ENCODE data around the gene SMIM9.

SMIM9 gene

DNA sequence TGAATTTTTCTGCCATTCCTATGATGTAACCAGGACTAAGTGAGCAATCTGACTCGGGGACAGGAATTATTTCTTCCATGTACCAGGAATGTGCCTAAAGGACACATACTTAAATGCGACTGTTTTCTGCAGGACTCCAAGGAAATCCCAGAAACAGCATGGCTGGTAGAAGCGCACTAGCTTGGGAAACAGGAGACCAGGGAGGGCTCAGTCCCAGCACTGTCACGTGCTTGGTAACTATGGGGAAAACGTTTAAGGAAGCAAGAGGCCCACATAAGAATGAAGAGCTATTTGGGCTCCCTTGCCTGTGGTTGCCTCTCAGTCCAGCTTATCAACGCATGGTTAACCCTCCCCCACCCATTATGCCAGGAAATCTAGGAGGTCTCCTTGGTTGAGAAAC, 48.7 kb downstream of the SMIM9 start:
- H3K4me1 ChIP-seq (ENCODE audit: control insufficient read depth in 5 of 5, insufficient read depth in 5 of 5, low read length in 5 of 5): no peaks in the 10 kb centered on the region
- H3K9me3 ChIP-seq (ENCODE audit: control insufficient read depth in 5 of 5, low read length in 5 of 5): no peaks in the 10 kb centered on the region
- H3K27me3 ChIP-seq (ENCODE audit: control insufficient read depth in 5 of 5, insufficient read depth in 4 of 5, low read length in 5 of 5): peaks cover 0 to 6% (median 2%) of the 10 kb centered on the region in 5 donors
- H3K36me3 ChIP-seq (ENCODE audit: control insufficient read depth in 5 of 5, insufficient read depth in 5 of 5, low read length in 5 of 5): peaks cover 0 to 23% (median 10%) of the 10 kb centered on the region in 5 donors
- H3K4me3 ChIP-seq (ENCODE audit: low read depth in 1 of 5, low read length in 5 of 5): no peak overlapping the region
- H3K9ac ChIP-seq (ENCODE audit: low read length in 5 of 5): no peak overlapping the region
- no peak overlapping the region for H3K27ac ChIP-seq (ENCODE audit: low read depth, low read length)

DNA sequence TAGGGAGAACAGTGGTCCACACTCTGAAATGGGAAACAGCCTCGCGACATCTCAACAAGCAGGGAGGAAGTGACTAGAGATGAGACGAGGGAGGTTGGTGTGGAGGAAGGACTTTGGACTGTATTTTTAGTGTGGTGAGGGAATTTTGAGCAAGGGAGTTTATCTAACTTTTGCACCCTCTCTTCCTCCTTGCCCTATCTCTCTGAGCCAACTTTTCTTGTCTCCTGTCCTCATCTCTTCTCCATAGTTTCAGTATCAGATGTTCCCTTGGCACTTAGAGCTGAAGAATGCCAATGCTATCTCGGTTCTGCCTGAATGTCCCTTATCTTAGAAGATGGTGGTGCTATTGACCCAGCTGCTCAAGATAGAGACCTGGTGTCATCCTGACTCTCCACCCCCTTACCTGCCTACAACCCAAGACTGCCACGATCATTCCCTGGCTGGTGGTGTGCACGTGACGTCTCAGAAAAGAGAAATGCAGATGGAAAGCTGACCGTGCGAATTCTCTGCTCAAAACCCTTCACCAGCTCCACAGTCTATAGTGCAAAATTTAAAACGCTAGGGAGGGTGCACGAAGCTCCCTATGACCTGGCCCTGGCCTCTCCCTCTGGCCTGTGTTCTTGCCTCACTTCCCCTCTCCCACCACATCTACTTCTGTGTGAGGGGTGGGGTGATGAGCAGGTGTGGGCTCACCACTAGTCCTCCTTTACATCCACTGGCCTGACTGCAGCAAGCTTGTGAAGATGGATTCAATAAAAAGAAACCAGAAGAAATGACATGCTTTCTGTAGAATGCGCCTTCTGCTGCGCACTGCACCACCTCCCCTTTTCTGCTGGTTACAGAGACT, 50.1 kb downstream of the SMIM9 start:
- no peak overlapping the region for H3K27ac ChIP-seq (ENCODE audit: low read depth, low read length)
- H3K36me3 ChIP-seq (ENCODE audit: control insufficient read depth in 5 of 5, insufficient read depth in 5 of 5, low read length in 5 of 5): peaks cover 0 to 24% (median 13%) of the 10 kb centered on the region in 5 donors
- H3K4me3 ChIP-seq (ENCODE audit: low read depth in 1 of 5, low read length in 5 of 5): no peak overlapping the region
- no peak overlapping the region for H3K9ac ChIP-seq (ENCODE audit: low read length in 5 of 5)
- H3K4me1 ChIP-seq (ENCODE audit: control insufficient read depth in 5 of 5, insufficient read depth in 5 of 5, low read length in 5 of 5): no peaks in the 10 kb centered on the region
- H3K9me3 ChIP-seq (ENCODE audit: control insufficient read depth in 5 of 5, low read length in 5 of 5): no peaks in the 10 kb centered on the region
- peaks cover 0 to 6% (median 2%) of the 10 kb centered on the region in 5 donors for H3K27me3 ChIP-seq (ENCODE audit: control insufficient read depth in 5 of 5, insufficient read depth in 4 of 5, low read length in 5 of 5)

DNA sequence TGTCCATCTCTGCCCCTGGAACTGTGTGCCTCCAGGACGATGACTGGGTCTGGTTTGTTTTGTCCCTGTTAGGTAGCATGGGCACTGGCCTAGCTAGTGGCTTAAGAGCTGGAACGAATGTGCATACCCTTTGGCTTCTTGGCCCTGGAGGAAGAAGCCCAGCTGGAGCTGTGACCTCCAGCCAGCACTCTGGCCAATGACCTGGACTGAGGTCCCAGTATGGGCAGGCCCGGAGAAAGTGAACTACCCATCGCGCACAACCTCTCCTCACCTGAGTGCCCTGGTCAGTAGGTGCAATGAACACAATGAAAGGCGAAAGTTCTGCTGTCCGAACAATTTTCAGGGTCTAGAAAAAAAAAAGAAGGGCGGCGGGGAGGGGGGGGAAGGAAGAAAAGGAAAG, 53.5 kb downstream of the SMIM9 start:
- H3K4me1 ChIP-seq (ENCODE audit: control insufficient read depth in 5 of 5, insufficient read depth in 5 of 5, low read length in 5 of 5): peaks cover 0 to 3% (median 0%) of the 10 kb centered on the region in 5 donors

DNA sequence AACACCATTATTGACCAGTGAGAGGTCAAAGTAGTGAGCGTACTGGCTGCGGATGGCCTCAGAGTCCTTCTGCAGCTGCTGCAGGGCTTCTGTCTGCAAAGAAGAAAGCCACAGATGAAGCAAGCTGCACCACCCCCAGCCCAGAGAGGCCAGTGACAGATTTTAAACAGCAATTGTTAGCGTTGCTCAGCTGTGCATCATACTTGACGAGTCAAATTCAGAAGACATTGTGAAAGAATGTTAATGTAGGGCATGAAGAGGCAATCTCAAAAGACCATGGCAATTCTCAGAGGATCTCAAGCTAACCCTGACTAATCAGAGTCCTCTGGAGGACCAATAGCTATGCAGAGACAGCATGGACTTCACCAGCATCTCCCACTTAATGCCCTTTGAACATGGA, 55.2 kb downstream of the SMIM9 start:
- peaks cover 9 to 57% (median 41%) of the 10 kb centered on the region in 5 donors for H3K36me3 ChIP-seq (ENCODE audit: control insufficient read depth in 5 of 5, insufficient read depth in 5 of 5, low read length in 5 of 5)
- no peak overlapping the region for H3K4me3 ChIP-seq (ENCODE audit: low read depth in 1 of 5, low read length in 5 of 5)
- no peak overlapping the region for H3K9ac ChIP-seq (ENCODE audit: low read length in 5 of 5)
- peaks cover 0 to 7% (median 2%) of the 10 kb centered on the region in 5 donors for H3K27me3 ChIP-seq (ENCODE audit: control insufficient read depth in 5 of 5, insufficient read depth in 4 of 5, low read length in 5 of 5)
- peaks cover 0 to 3% (median 0%) of the 10 kb centered on the region in 5 donors for H3K4me1 ChIP-seq (ENCODE audit: control insufficient read depth in 5 of 5, insufficient read depth in 5 of 5, low read length in 5 of 5)
- H3K9me3 ChIP-seq (ENCODE audit: control insufficient read depth in 5 of 5, low read length in 5 of 5): no peaks in the 10 kb centered on the region
- H3K27ac ChIP-seq (ENCODE audit: low read depth, low read length): no peak overlapping the region

More for the DNA sequence above, 53.5 kb downstream of the SMIM9 start:
- H3K27me3 ChIP-seq (ENCODE audit: control insufficient read depth in 5 of 5, insufficient read depth in 4 of 5, low read length in 5 of 5): peaks cover 0 to 6% (median 2%) of the 10 kb centered on the region in 5 donors
- H3K27ac ChIP-seq (ENCODE audit: low read depth, low read length): no peak overlapping the region
- no peak overlapping the region for H3K4me3 ChIP-seq (ENCODE audit: low read depth in 1 of 5, low read length in 5 of 5)
- no peaks in the 10 kb centered on the region for H3K9me3 ChIP-seq (ENCODE audit: control insufficient read depth in 5 of 5, low read length in 5 of 5)
- H3K36me3 ChIP-seq (ENCODE audit: control insufficient read depth in 5 of 5, insufficient read depth in 5 of 5, low read length in 5 of 5): peaks cover 9 to 47% (median 26%) of the 10 kb centered on the region in 5 donors
- H3K9ac ChIP-seq (ENCODE audit: low read length in 5 of 5): no peak overlapping the region

- Histone ChIP-seq H3K9me3 (ENCODE audit: control insufficient read depth in 5 of 5, low read length in 5 of 5) (peaks cover 0 to 3% (median 0%) of the 10 kb centered on the region in 5 donors), H3K4me1 (ENCODE audit: control insufficient read depth in 5 of 5, insufficient read depth in 5 of 5, low read length in 5 of 5) (peaks cover 0 to 3% (median 0%) of the 10 kb centered on the region in 5 donors), H3K27me3 (ENCODE audit: control insufficient read depth in 5 of 5, insufficient read depth in 4 of 5, low read length in 5 of 5) (peaks cover 0 to 7% (median 2%) of the 10 kb centered on the region in 5 donors), H3K27ac (ENCODE audit: low read depth, low read length) (no peak overlapping the region), H3K9ac (ENCODE audit: low read length in 5 of 5) (no peak overlapping the region), H3K36me3 (ENCODE audit: control insufficient read depth in 5 of 5, insufficient read depth in 5 of 5, low read length in 5 of 5) (peaks cover 9 to 54% (median 45%) of the 10 kb centered on the region in 5 donors), H3K4me3 (ENCODE audit: low read depth in 1 of 5, low read length in 5 of 5) (no peak overlapping the region)
These were observed 57.7 kb downstream of the SMIM9 start for GRCh38 chrX:154776753-154777152.

- Histone ChIP-seq H3K36me3 (ENCODE audit: control insufficient read depth in 5 of 5, insufficient read depth in 5 of 5, low read length in 5 of 5) (peaks cover 9 to 50% (median 38%) of the 10 kb centered on the region in 5 donors), H3K9ac (ENCODE audit: low read length in 5 of 5) (no peak overlapping the region), H3K9me3 (ENCODE audit: control insufficient read depth in 5 of 5, low read length in 5 of 5) (peaks cover 0 to 3% (median 0%) of the 10 kb centered on the region in 5 donors), H3K4me3 (ENCODE audit: low read depth in 1 of 5, low read length in 5 of 5) (no peak overlapping the region), H3K27ac (ENCODE audit: low read depth, low read length) (no peak overlapping the region), H3K27me3 (ENCODE audit: control insufficient read depth in 5 of 5, insufficient read depth in 4 of 5, low read length in 5 of 5) (peaks cover 0 to 4% (median 2%) of the 10 kb centered on the region in 5 donors), H3K4me1 (ENCODE audit: control insufficient read depth in 5 of 5, insufficient read depth in 5 of 5, low read length in 5 of 5) (peaks cover 0 to 3% (median 0%) of the 10 kb centered on the region in 5 donors)
These were observed 58.8 kb downstream of the SMIM9 start for GRCh38 chrX:154775419-154776349.

DNA sequence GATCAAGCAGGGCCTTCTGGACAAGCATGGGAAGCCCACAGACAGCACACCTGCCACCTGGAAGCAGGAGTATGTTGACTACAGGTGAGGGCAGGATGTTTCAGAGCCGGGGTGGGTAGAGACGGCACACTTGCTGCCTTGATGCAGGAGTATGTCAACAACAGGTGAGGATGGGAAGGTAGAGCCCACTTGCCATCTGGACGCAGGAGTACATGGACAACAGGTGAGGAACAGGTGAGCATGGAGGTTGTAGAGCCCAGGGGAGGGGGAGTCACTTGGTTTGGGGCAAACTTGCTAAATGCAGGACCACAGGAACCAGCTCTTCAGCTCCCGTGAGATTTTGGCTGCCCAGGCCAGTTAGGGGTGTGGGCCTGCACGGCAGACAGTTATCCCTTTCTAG, 59.8 kb downstream of the SMIM9 start:
- Histone ChIP-seq H3K4me3 (ENCODE audit: low read depth in 1 of 5, low read length in 5 of 5) (no peak overlapping the region), H3K9me3 (ENCODE audit: control insufficient read depth in 5 of 5, low read length in 5 of 5) (peaks cover 0 to 3% (median 0%) of the 10 kb centered on the region in 5 donors), H3K27ac (ENCODE audit: low read depth, low read length) (no peak overlapping the region), H3K9ac (ENCODE audit: low read length in 5 of 5) (no peak overlapping the region), H3K36me3 (ENCODE audit: control insufficient read depth in 5 of 5, insufficient read depth in 5 of 5, low read length in 5 of 5) (peaks cover 9 to 55% (median 43%) of the 10 kb centered on the region in 5 donors), H3K4me1 (ENCODE audit: control insufficient read depth in 5 of 5, insufficient read depth in 5 of 5, low read length in 5 of 5) (peaks cover 0 to 3% (median 0%) of the 10 kb centered on the region in 5 donors), H3K27me3 (ENCODE audit: control insufficient read depth in 5 of 5, insufficient read depth in 4 of 5, low read length in 5 of 5) (peaks cover 0 to 4% (median 2%) of the 10 kb centered on the region in 5 donors)
